ACHN (cell line): ENCODE results near the gene MBD5.

ENCODE experiments used
- DNase-seq: peaks from one replicate; pipeline ENCODE4 v3.0.0-alpha.2; 2015
- in situ Hi-C: cut with HindIII; loops from 2 replicates; pipeline ENCODE4 v1.10.0; 2017; ENCODE audit warnings: low sequenced_read_pairs, low pct_ligation_motif_present, low pct_unique_long_range_greater_than_20kb

Gene MBD5

DNA sequence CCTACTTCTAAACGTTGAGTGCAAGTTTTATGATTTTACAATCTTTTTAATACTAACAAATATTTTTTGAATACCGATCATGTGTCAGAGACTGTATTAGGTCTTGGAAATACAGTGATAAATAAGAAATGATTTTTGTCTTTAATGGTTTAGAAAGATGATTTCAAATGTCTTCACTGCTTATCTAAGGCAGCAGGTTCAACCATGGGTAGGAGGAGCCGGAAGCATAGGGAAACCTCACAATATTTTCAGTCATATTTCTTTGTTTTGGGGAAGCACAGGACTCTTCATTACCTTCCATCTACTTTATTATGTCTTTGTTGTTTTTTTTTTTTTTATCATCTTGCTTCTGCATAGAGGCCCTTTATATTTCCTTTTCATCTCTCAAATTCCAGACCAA lies 458.5 kb downstream of the MBD5 start:
- in situ Hi-C loops: no loop called here
- no peak for DNase-seq

DNA sequence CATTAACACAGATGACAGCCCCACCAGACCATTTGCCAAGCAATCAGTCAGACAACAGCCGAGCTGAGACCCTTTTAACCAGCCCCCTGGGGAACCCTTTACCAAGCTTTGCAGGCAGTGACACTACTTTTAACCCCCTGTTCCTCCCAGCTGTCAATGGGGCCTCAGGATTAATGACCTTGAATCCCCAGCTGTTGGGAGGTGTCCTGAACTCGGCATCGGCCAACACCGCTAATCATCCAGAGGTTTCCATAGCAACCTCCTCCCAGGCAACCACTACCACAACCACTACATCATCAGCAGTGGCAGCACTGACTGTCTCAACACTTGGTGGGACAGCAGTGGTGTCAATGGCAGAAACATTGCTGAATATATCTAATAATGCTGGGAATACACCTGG lies 462.8 kb downstream of the MBD5 start:
- no peak for DNase-seq
- in situ Hi-C loops: no loop called here

DNA sequence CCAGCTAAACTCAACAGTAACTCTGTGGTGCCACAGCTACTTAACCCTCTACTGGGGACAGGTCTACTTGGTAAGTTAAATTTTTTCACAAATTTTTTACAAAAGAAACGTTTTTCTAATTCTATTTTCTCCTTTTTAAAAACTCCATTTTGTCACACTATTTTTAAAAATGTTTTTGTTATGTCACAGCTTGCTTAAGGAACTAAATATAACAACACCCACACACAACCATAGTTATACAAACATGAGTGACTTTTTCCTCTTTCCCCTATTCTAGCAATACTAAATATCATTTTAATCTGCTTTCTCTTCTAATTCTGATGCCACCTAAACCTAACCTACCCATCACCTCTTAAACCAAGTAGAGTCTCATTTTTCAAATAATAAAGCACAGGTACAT lies 463.2 kb downstream of the MBD5 start:
- in situ Hi-C loops: no loop called here
- no peak for DNase-seq

DNA sequence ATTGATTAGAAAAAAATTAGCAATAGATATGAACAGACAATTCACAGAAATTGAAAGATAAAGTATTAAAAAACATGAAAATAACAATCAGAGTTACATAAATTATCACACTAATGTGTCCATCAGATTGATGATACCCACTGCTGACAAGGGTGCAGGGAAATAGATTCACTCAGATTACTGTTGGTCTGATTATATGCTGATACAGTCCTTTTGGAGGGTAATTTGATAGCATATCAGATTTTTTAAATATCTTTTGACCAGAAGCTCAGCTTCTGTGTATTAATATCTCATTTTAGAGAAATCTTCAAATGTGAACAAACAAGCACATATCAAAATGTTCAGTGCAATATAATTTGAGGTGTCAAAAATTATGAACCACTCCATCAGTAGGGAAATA lies 465.8 kb downstream of the MBD5 start:
- no peak for DNase-seq

DNA sequence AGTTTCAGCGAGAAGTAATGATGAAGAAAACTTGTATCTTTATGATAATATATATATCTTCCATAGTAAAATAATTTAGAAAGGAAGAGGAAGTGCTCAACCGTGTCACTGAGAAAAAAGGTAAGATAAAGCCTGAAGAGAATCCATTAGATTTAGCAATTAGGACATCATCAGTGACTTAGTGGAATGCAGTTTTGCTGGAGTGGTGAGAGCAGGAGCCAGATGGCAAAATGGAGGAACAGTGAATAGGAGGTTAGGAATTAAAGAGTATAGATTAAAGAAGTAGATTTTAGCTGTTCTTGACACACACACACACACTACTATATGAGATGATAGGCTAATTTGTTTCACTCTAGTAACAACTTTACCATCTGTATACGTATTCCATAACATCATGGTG lies 466.5 kb downstream of the MBD5 start:
- in situ Hi-C loops: no loop called here
- no peak for DNase-seq

More for the DNA sequence above, 465.8 kb downstream of the MBD5 start:
- in situ Hi-C loops: no loop called here

DNA sequence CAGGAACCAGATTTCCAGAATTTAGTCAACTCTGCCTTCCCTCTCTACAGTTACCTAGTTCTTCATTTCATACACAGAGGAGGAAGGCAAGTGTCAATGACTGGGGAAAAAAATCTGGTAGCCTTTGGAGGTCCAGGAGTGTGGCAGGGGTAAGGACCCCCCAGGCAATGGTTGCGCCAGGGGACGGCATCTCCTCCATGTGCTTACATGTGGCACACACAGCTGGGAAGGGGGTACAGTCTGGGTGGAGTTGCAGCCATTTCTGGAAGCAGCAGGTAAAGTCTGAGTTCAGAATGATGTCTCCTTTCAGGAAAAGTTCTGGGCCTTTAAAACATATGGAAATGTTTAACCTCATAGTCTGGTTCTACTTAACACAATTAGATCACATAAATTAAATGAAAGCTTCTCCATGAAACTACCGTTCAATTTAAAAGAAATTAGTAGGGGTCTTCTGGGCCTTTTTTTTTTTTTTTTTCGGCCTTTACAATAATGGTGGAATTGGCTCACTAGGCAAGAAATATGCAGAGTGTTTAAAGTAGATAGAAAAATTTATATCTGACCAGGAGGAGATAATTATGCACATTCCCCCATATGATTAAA lies 470.0 kb downstream of the MBD5 start:
- no peak for DNase-seq
- in situ Hi-C loops: no loop called here

DNA sequence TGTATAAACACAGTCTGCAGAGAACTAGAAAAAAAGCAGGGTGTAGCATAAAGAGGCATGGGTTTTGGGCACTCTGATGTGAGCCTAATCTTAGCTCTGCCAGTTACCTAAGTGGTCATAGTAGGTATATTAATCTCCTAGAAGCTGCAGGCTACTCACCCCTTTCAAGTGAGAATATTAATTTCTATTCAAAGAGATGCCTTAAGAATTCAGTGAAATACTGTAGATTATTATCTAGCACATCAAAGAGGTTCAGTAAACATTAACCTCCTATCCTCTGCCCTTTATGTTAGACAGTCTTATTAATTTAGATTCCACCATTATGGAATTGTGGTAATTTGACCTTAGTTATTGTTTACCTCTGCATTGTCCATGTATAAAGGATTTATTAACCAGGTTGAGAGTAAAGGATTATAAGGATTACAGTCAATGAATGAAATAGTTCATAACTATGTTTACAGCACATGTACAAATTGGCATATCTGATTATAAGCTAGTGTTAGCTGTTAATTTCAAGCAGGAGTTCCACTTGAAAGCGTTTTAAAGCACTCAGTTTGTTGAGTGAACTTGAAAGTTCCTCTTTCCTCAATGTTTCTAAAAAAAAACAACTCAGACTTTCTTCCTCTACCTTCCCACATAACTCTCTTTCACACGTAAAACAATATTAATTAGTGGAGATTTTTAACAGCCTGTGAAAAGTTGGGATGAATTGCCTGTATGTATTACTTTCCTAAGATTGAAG lies 473.1 kb downstream of the MBD5 start:
- in situ Hi-C loops: no loop called here
- no peak for DNase-seq

DNA sequence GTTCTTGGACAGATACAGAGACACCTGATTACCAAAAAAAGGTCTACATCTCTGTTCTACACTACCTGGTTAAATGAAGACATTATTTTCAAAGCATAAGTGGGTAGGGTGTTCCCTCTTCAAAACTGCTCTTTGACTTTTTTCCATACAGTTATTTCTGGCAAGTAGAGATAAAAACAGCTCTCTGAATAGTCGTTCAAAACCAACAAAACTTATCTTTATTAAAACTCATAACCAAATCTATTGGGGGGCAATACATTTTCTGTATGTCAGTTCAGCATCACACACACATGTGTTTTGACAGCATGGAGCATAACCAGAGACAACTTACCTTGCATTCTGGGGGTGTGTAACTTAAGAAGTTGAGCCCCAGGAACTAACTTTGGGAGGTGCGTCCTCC lies 474.7 kb downstream of the MBD5 start:
- no peak for DNase-seq
- in situ Hi-C loops: no loop called here

DNA sequence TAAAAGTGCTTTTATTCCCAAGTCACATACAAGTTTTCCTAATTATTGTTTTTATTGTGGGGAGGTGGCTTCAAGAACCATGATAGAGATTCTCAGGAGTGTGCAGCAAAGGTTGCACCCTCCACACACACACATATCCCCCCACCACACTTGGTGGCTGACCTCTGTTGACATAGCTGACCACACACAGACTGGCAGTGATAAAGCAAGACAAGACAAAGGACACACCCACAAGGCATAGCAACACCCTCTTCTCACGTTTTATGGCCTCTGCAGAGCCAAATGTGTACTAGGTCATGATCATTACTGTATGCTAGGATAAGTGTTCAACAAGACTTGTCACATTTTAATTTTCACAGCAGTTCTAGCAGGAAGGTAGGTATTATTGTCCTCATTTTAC lies 480.7 kb downstream of the MBD5 start:
- in situ Hi-C loops: no loop called here
- no peak for DNase-seq

DNA sequence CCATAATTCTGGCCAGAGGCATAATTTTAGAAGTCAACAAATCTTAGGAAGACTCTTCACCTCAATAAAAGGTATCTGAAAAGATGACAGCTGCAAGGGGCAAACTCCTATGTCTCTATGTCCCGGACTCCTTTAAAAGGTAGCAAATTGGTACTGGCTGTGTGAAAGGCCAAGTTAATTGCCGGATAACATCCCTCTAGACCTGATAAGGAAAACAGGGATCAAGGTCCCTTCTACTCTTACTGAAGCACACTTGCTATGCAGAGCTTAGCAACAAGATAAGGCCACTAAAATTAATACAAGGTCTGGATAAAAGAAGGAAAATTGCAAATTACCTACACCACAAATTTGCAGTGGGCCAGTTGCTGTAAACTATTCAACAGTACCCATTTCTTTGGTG lies 482.6 kb downstream of the MBD5 start:
- no peak for DNase-seq
- in situ Hi-C loops: no loop called here

DNA sequence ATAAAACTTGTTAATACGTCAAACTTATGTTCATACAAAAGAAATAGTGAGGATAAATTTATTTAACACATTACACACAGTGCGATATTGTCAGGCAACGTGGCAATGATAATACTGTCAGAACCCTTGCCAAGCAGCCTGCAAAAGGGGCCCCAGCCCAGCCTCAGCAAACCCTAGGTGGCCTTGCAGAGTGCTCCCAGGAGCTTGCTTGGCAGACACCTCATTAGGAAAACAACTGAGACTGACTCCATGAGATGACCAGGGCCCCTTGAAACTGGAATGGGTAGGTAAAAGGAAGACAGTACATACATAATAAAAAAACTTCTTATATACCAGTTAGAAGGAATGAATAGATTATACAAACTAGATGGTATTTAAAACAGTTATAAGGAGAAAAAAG lies 487.1 kb downstream of the MBD5 start:
- no peak for DNase-seq
- in situ Hi-C loops: no loop called here

DNA sequence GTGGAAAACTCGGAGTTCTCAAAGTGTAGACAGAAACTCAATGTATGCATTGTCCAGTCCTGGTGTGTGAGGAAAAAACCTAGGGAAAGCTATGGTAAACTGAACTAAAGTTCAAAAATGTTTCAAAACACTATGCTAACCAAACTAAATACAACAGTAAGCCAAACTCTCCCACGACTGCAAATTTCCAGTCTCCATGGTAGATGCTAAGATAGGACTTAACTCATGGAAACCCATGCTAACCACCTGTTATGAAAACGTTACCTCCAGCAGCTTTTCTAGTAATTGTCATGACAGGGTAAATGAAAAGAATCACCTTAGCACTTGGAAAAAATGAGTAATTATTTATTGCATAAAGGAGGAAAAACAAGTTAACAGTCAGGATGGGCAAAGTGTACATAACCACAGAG lies 488.0 kb downstream of the MBD5 start:
- in situ Hi-C loops: no loop called here
- peak; percentile 4 for DNase-seq

DNA sequence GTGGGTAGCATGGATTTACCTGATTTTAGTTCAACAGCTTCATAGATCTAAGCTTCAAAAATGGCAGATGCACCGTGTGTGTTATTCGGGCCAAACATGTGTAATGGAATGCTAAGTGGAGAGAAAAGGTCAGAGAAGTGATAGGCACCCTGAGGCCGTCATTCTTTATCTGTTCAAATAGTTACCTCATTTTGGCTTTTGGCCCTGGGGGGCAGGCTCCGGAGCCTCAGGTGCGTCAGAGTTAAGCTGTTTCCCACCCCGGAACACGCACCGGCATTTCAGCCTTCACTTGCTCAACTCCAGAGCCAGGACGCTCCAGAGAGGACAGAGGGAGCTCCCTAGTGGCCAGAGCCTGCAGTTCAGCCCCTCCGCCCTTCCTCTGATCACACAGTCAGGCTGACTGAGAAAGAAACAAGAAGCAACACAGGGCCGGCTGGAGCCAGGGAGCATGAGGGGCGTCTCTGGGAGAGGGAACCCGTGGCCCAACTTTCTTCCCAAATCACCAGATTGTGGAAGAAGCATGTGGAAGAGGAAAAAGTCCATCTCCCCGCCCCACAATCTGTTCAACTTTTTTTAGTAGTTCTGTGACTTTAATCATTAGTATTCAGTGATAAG lies 488.5 kb downstream of the MBD5 start:
- in situ Hi-C loops: no loop called here

DNA sequence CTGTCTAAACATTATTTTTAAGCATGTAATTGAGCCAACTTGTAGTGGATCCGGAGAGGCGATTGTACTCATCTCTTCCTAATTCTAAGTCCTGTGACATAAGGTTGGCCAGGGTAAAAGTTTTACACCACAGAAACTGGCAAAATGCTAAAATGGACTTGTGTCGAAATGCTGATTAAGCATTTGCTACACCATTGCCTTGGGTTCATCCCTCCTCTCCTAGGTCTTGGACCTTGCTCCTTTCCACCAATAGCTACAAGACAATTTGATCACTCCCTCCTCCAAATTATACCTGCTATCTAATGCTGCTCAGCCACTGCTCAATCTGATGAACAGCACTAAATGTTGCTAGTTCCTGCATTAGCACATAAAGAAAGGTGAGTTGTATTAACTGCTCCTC lies 491.0 kb downstream of the MBD5 start:
- DNase-seq: no peak
- in situ Hi-C loops: no loop called here

More for the DNA sequence above, 488.5 kb downstream of the MBD5 start:
- DNase-seq: peak; percentile 92

DNA sequence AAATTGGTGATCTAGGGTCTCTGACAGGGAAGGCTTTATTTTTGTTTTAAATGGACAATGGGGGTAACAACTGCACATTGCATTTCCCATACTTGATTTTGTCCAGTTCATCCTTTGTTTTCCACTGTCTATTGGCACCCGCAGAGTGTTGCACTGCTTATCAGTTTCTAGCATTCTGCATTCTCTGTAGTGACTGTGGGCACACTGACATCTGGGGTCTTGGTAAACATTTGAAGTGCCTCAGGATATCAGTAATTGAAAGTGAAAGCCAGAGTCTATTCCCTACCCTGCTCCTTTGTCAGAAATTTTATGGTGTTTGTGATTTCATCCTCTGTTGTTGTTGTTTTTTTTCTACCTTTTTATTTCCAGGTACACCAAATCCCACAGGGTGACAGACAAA lies 491.6 kb downstream of the MBD5 start:
- DNase-seq: no peak
- in situ Hi-C loops: no loop called here

DNA sequence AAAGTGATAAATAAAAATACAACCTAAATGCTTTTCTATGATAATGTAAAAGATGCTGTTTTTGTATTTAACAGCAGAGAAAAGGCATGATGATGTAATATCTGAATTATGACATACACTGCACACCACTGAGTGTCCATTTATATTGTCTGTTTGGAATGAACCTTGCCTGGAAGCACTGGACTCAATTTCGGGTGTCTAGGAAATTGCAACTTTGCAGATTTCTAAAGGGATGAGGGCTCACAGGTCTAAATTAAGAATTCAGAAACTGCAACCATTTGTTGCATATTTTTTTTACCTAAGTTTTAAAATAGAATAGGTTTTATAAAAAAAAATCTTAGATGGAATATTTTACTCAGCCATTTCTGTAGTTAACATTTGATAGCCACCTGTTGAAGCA lies 492.5 kb downstream of the MBD5 start:
- in situ Hi-C loops: no loop called here
- no peak for DNase-seq

DNA sequence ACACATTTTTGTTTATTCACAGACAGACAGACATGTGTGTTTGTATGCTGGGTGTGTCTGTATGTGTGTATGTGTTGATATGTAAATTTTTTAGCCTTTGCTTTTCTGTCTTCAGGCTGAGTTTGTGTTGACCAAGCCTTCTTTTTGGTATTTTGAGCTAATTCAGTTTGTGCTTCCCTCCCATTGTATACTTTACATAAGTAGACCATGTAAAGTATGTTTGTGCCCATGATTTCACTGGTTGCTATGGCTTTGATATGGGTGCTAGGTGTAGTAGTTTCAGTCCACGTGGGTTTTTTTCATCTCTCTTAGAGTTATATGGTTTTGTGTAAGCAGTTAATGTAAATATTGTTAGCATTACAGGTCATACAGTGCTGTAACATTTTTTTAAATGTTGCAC lies 494.2 kb downstream of the MBD5 start:
- no peak for DNase-seq
- in situ Hi-C loops: no loop called here

DNA sequence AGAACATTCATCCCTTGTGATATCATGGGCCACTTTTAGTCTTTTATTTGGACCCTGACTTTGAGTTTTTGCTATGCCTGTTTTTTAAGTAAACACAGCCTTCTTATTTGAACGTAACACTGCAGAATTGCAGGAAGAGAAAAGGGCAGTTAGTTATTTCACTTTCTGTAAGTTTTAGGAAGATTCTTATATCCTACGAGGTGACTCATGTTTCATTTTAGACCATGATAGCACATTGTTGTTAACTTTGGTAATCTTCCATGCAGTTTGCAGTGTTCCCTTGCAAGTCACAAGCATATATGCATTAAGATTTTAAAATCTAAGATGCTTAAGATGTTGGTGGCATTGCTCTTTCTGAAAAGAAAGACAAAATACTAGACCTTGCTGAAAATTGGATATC lies 495.1 kb downstream of the MBD5 start:
- DNase-seq: no peak
- in situ Hi-C loops: no loop called here

DNA sequence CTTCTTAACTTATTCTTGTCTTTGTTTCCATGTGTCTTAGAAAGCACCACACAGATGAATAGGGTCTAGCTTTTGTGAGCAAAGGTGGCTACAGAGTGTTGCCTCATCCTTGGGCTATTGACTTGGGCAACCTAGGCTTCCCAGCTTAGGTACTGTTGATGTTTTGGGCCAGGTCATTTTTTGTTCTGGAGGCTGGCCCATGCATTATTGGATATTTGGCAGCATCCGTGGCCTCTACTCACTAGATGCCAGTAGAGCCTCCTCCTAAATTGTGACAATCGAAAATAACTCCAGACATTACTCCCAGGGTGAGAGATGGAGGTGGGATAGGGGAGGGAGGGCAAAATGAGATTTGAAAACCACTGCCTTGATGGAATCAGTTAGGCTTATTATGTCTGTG lies 496.4 kb downstream of the MBD5 start:
- in situ Hi-C loops: no loop called here
- no peak for DNase-seq

DNA sequence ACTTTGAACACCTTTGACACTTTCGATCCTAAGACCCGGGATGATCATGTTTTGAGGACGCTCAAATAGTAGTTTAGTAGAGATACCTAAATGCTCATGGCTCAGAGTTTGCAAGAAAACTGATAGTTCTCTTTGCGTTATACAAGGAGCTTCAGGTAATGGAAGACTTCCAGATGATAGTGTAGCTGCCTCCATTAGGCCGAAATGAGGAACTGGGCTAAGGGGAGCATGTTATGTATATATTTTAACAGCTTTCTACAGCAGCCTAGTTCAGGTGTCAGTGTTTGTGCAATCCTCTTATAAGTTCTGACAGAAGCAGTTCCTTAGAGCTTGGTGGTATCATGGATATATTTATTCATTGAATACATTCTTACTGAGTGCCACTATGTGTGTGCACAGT lies 496.9 kb downstream of the MBD5 start:
- in situ Hi-C loops: no loop called here
- no peak for DNase-seq
